ENCODE measurements around the gene SPRY4. TPM values are rescaled to one million over a fixed set of nuclear protein-coding genes. Genes with fewer than 3 reads are reported as not detected.
"Not testable (repeated sequence)": the region's sequence is repeated elsewhere in the genome, so short reads cannot be mapped to it uniquely, and the experiment has no call there.

The SPRY4 gene
- total RNA-seq, 1 donor from 2014 or later, result 74.2 TPM

- Mint-ChIP-seq H3K36me3 (ENCODE audit: low read depth, unreplicated experiment) (peaks cover 5% of the 10 kb centered on the region), H3K4me1 (ENCODE audit: unreplicated experiment) (peaks cover 37% of the 10 kb centered on the region), H3K27me3 (ENCODE audit: unreplicated experiment) (peaks cover 10% of the 10 kb centered on the region), H3K9me3 (ENCODE audit: unreplicated experiment) (no peaks in the 10 kb centered on the region), H3K27ac (ENCODE audit: unreplicated experiment) (no peak overlapping the region), H3K4me3 (ENCODE audit: unreplicated experiment) (no peak overlapping the region)
- DNase-seq (ENCODE audit: low spot score), result no peak
- no peak for TF ChIP-seq CTCF (IDR thresholded peaks at IDR 0.05; ENCODE audit: unreplicated experiment)
Measured at GRCh38 chr5:142304013-142304701, 20.7 kb downstream of the SPRY4 start.

- no peaks in the 10 kb centered on the region for H3K9me3 Mint-ChIP-seq (ENCODE audit: unreplicated experiment)
- peak overlapping the region; percentile 19 for H3K27ac Mint-ChIP-seq (ENCODE audit: unreplicated experiment)
- no peak for TF ChIP-seq CTCF (IDR thresholded peaks at IDR 0.05; ENCODE audit: unreplicated experiment)
- no peak overlapping the region for H3K4me3 Mint-ChIP-seq (ENCODE audit: unreplicated experiment)
- peaks cover 5% of the 10 kb centered on the region for H3K36me3 Mint-ChIP-seq (ENCODE audit: low read depth, unreplicated experiment)
- H3K27me3 Mint-ChIP-seq (ENCODE audit: unreplicated experiment), result peaks cover 8% of the 10 kb centered on the region
- DNase-seq (ENCODE audit: low spot score), result no peak
- peaks cover 38% of the 10 kb centered on the region for H3K4me1 Mint-ChIP-seq (ENCODE audit: unreplicated experiment)
Measured at GRCh38 chr5:142303565-142303964, 21.3 kb downstream of the SPRY4 start.

GRCh38 chr5:142301540-142301939 lies 23.3 kb downstream of the SPRY4 start:
- Mint-ChIP-seq H3K4me3 (ENCODE audit: unreplicated experiment) (no peak overlapping the region), H3K36me3 (ENCODE audit: low read depth, unreplicated experiment) (peaks cover 5% of the 10 kb centered on the region), H3K4me1 (ENCODE audit: unreplicated experiment) (peaks cover 40% of the 10 kb centered on the region), H3K9me3 (ENCODE audit: unreplicated experiment) (no peaks in the 10 kb centered on the region), H3K27ac (ENCODE audit: unreplicated experiment) (no peak overlapping the region), H3K27me3 (ENCODE audit: unreplicated experiment) (peaks cover 10% of the 10 kb centered on the region)
- no peak for TF ChIP-seq CTCF (IDR thresholded peaks at IDR 0.05; ENCODE audit: unreplicated experiment)
- DNase-seq (ENCODE audit: low spot score), result no peak

GRCh38 chr5:142300677-142301076 lies 24.1 kb downstream of the SPRY4 start:
- DNase-seq (ENCODE audit: low spot score), result no peak
- no peaks in the 10 kb centered on the region for H3K9me3 Mint-ChIP-seq (ENCODE audit: unreplicated experiment)
- H3K4me1 Mint-ChIP-seq (ENCODE audit: unreplicated experiment), result peaks cover 43% of the 10 kb centered on the region
- H3K36me3 Mint-ChIP-seq (ENCODE audit: low read depth, unreplicated experiment), result peaks cover 2% of the 10 kb centered on the region
- no peak for TF ChIP-seq CTCF (IDR thresholded peaks at IDR 0.05; ENCODE audit: unreplicated experiment)
- no peak overlapping the region for H3K27ac Mint-ChIP-seq (ENCODE audit: unreplicated experiment)
- no peak overlapping the region for H3K4me3 Mint-ChIP-seq (ENCODE audit: unreplicated experiment)
- peaks cover 10% of the 10 kb centered on the region for H3K27me3 Mint-ChIP-seq (ENCODE audit: unreplicated experiment)

GRCh38 chr5:142298789-142299188 lies 26.0 kb downstream of the SPRY4 start:
- H3K4me3 Mint-ChIP-seq (ENCODE audit: unreplicated experiment), result no peak overlapping the region
- H3K27me3 Mint-ChIP-seq (ENCODE audit: unreplicated experiment), result peaks cover 8% of the 10 kb centered on the region
- TF ChIP-seq CTCF (IDR thresholded peaks at IDR 0.05; ENCODE audit: unreplicated experiment), result no peak
- no peak overlapping the region for H3K27ac Mint-ChIP-seq (ENCODE audit: unreplicated experiment)
- H3K4me1 Mint-ChIP-seq (ENCODE audit: unreplicated experiment), result peaks cover 56% of the 10 kb centered on the region
- no peaks in the 10 kb centered on the region for H3K9me3 Mint-ChIP-seq (ENCODE audit: unreplicated experiment)
- H3K36me3 Mint-ChIP-seq (ENCODE audit: low read depth, unreplicated experiment), result no peaks in the 10 kb centered on the region
- DNase-seq (ENCODE audit: low spot score), result no peak

GRCh38 chr5:142297786-142298185 lies 27.0 kb downstream of the SPRY4 start:
- DNase-seq (ENCODE audit: low spot score); H3K27me3 Mint-ChIP-seq (ENCODE audit: unreplicated experiment); H3K36me3 Mint-ChIP-seq (ENCODE audit: low read depth, unreplicated experiment); H3K4me3 Mint-ChIP-seq (ENCODE audit: unreplicated experiment); H3K9me3 Mint-ChIP-seq (ENCODE audit: unreplicated experiment): not testable (repeated sequence)
- Mint-ChIP-seq H3K4me1 (ENCODE audit: unreplicated experiment) (peaks cover 66% of the 10 kb centered on the region), H3K27ac (ENCODE audit: unreplicated experiment) (peak overlapping the region; percentile 91)
